Large intestine (tissue), 3 donors: ENCODE data around the gene HEATR5A. TPM values are rescaled to one million over a fixed set of nuclear protein-coding genes. Genes with fewer than 3 reads are reported as not detected.
A peak's percentile ranks its signal among the peaks of the same experiment; 100 is the strongest.

ENCODE experiments used
- DNase-seq, 2 donors: peaks; one replicate each; pipeline versions ENCODE4 v3.0.0 to v3.0.0-alpha.2; 2013
- H3K27ac ChIP-seq: one replicate; pipeline ENCODE4 v1.5.1; 2013; ENCODE audit warnings: low read length
- H3K27me3 ChIP-seq: 2 replicates; pipeline ENCODE4 v1.6.1; 2013; ENCODE audit warnings: low read length; ENCODE audit not compliant: control insufficient read depth, insufficient read depth
- H3K36me3 ChIP-seq: 2 replicates; pipeline ENCODE4 v1.6.1; 2013; ENCODE audit warnings: low read length; ENCODE audit not compliant: control insufficient read depth, insufficient read depth
- H3K4me1 ChIP-seq: one replicate; pipeline ENCODE4 v1.6.1; 2013; ENCODE audit warnings: low read length; ENCODE audit not compliant: control insufficient read depth, insufficient read depth
- H3K4me3 ChIP-seq: one replicate; pipeline ENCODE4 v1.5.1; 2013; ENCODE audit warnings: low read length
- H3K9me3 ChIP-seq: one replicate; pipeline ENCODE4 v1.6.1; 2013; ENCODE audit warnings: mild to moderate bottlenecking, low read depth, low read length, moderate library complexity; ENCODE audit not compliant: control insufficient read depth
- WGBS: methylation state at CpG from one replicate; pipeline ENCODE4 v1.1.5; 2013; ENCODE audit warnings: low lambda C conversion rate; ENCODE audit not compliant: insufficient coverage; 5-methylcytosine and 5-hydroxymethylcytosine counted together
- polyA plus RNA-seq: library from polyadenylated mRNA; unstranded; fragments of 120-200 nt; gene quantifications from one replicate; pipeline ENCODE4 v1.2.1, GENCODE V29; 2013

The HEATR5A gene
- polyA plus RNA-seq, 1 donor: 23.7 TPM

DNA sequence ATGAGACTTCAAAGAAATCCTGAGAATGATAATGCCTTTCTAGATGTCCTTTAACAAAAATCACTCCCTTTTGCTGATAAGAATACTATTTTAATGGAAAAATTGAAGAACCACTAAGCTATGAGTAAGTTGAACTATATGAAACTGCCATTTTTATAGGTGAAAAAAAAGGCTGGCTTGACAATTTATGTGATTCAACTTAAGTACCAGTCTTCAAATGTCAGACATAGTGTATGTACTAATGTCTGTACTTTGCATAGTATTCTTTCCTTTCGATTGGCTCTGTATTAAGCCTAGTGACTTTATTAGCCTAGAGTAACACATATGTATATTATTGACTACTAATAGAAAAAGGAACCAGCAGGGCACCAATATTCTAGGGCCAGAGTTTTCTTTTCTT is 11.9 kb downstream of the HEATR5A start:
- no peaks in the 10 kb centered on the region for H3K4me1 ChIP-seq
- no CpG with 5 or more reads among the region's 1 CpG for WGBS
- H3K27ac ChIP-seq: no peak overlapping the region
- H3K9me3 ChIP-seq: no peaks in the 10 kb centered on the region
- H3K27me3 ChIP-seq: no peaks in the 10 kb centered on the region
- H3K4me3 ChIP-seq: no peak overlapping the region
- no peak for DNase-seq
- no peaks in the 10 kb centered on the region for H3K36me3 ChIP-seq

- Histone ChIP-seq H3K4me3 (no peak overlapping the region), H3K36me3 (peaks cover 3% of the 10 kb centered on the region), H3K27me3 (no peaks in the 10 kb centered on the region), H3K27ac (no peak overlapping the region), H3K4me1 (no peaks in the 10 kb centered on the region), H3K9me3 (no peaks in the 10 kb centered on the region)
- WGBS: 17% methylated on average over 1 of the region's 4 CpGs
- DNase-seq: peak; percentile 19 to 53
These were observed 14.6 kb downstream of the HEATR5A start for GRCh38 chr14:31405599-31406232.

DNA sequence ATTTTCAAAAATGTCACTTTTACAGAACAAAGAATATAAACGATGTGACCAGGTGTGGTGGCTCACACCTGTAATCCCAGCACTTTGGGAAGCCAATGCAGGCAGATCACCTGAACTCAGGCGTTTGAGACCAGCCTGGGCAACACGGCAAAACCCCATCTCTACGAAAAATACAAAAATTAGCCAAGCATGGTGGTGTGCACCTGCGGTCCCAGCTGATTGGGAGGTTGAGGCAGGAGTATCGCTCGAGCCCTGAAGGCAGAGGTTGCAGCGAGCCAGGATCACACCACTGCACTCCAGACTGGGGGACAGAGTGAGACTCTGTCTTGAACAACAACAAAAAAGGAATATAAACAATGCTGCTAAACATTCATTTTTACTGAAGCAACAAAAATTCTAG is 15.2 kb downstream of the HEATR5A start:
- H3K4me3 ChIP-seq: no peak overlapping the region
- H3K36me3 ChIP-seq: peaks cover 3% of the 10 kb centered on the region
- no peak overlapping the region for H3K27ac ChIP-seq
- no peaks in the 10 kb centered on the region for H3K9me3 ChIP-seq
- no peak for DNase-seq
- no peaks in the 10 kb centered on the region for H3K27me3 ChIP-seq
- H3K4me1 ChIP-seq: no peaks in the 10 kb centered on the region
- WGBS: no CpG with 5 or more reads among the region's 8 CpGs

DNA sequence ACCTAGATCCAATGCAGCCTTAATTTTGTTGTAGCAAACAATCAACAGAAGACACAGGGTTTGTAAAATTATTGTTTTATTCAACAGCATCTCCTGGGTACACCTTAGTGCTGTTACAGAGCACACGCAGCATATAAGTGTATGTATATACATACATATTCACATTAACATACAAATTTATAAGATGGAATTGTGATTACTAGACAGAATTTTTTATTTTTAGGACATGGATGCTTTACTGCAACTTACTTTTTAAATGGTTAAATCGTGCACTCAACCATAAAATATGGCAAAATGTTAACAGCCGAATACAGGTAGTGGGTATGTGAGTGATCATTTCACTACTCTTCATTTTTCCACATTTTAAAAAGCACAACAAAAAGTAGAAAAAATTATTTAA is 16.6 kb downstream of the HEATR5A start:
- H3K4me1 ChIP-seq: no peaks in the 10 kb centered on the region
- no peaks in the 10 kb centered on the region for H3K27me3 ChIP-seq
- H3K9me3 ChIP-seq: no peaks in the 10 kb centered on the region
- H3K27ac ChIP-seq: no peak overlapping the region
- WGBS: 100% methylated on average over 2 of the region's 3 CpGs
- H3K4me3 ChIP-seq: no peak overlapping the region
- H3K36me3 ChIP-seq: peaks cover 5% of the 10 kb centered on the region
- DNase-seq: no peak

GRCh38 chr14:31402764-31403439 is 17.4 kb downstream of the HEATR5A start:
- 89% methylated on average over 1 of the region's 2 CpGs for WGBS
- Histone ChIP-seq H3K4me1 (no peaks in the 10 kb centered on the region), H3K4me3 (no peak overlapping the region), H3K27ac (no peak overlapping the region), H3K9me3 (no peaks in the 10 kb centered on the region), H3K27me3 (no peaks in the 10 kb centered on the region), H3K36me3 (peaks cover 8% of the 10 kb centered on the region)
- peak in 1 of 2 donors; percentile 29 for DNase-seq

DNA sequence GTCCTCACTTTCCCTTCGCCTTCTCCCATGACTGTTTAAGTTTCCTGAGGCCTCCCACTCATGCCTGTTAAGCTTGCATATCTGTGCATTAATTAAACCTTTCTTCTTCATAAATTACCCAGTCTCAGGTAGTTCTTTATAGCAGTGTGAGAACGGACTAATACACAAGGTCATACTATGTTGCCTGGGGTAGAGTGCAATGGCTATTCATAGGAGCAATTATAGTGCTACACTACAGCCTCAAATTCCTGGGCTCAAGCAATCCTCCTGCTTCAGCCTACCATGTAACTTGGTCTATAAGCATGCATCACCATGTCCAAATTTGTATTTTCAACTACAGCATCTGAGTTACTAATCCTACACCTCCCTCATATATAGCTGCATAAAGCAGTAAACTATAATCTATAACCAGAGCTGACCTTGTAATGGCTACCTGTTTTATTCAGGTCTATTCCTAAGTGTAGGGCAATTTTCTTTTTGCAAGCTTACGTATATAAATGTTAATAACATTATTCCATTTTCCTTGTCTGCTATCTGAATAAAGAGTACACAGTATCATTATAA is 18.9 kb downstream of the HEATR5A start:
- Histone ChIP-seq H3K4me1 (no peaks in the 10 kb centered on the region), H3K27ac (no peak overlapping the region), H3K27me3 (no peaks in the 10 kb centered on the region), H3K9me3 (no peaks in the 10 kb centered on the region), H3K36me3 (peaks cover 14% of the 10 kb centered on the region), H3K4me3 (no peak overlapping the region)
- WGBS: 100% methylated on average over 2 of the region's 3 CpGs
- DNase-seq: no peak

- WGBS: 100% methylated on average over 2 of the region's 5 CpGs
- H3K9me3 ChIP-seq: no peaks in the 10 kb centered on the region
- H3K27me3 ChIP-seq: no peaks in the 10 kb centered on the region
- no peak for DNase-seq
- H3K4me1 ChIP-seq: no peaks in the 10 kb centered on the region
- peaks cover 24% of the 10 kb centered on the region for H3K36me3 ChIP-seq
- H3K4me3 ChIP-seq: no peak overlapping the region
- H3K27ac ChIP-seq: no peak overlapping the region
These were observed 20.2 kb downstream of the HEATR5A start for GRCh38 chr14:31400031-31400638.

GRCh38 chr14:31395572-31396205 is 24.7 kb downstream of the HEATR5A start:
- Histone ChIP-seq H3K4me1 (no peaks in the 10 kb centered on the region), H3K27ac (no peak overlapping the region), H3K4me3 (no peak overlapping the region), H3K27me3 (no peaks in the 10 kb centered on the region), H3K9me3 (no peaks in the 10 kb centered on the region), H3K36me3 (peaks cover 37% of the 10 kb centered on the region)
- DNase-seq: no peak
- WGBS: 100% methylated on average over 1 of the region's 4 CpGs

DNA sequence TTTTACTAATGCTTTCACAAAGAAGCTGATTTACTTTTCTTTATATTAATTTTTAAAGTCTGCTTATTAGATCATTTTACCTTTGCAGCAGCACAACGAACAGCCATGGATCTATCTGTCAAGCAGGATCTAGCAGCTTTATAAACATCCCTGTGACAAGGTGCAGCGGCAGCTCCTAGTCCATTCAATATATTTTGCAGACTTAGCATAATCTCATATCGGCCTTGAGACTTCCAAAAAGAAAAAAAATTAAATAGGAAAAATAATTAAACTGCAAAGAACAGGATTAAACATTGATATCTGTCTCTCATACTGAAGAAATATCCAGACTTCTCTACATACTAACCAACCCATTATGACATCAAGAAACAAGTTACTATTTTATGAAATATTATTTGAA is 25.2 kb downstream of the HEATR5A start:
- WGBS: 94% methylated on average over 2 of the region's 3 CpGs
- H3K4me1 ChIP-seq: no peaks in the 10 kb centered on the region
- peaks cover 37% of the 10 kb centered on the region for H3K36me3 ChIP-seq
- no peak overlapping the region for H3K27ac ChIP-seq
- no peak overlapping the region for H3K4me3 ChIP-seq
- DNase-seq: no peak
- H3K9me3 ChIP-seq: no peaks in the 10 kb centered on the region
- no peaks in the 10 kb centered on the region for H3K27me3 ChIP-seq

GRCh38 chr14:31391977-31392503 is 28.3 kb downstream of the HEATR5A start:
- no peak overlapping the region for H3K4me3 ChIP-seq
- DNase-seq: no peak
- no peaks in the 10 kb centered on the region for H3K4me1 ChIP-seq
- H3K27ac ChIP-seq: no peak overlapping the region
- no peaks in the 10 kb centered on the region for H3K9me3 ChIP-seq
- H3K27me3 ChIP-seq: no peaks in the 10 kb centered on the region
- H3K36me3 ChIP-seq: peaks cover 27% of the 10 kb centered on the region
